Stimulated activated CD8-positive, alpha-beta memory T cell treated with anti-CD3 and anti-CD28 coated beads, Interleukin-15, amount 100 ng/mL, for 1 hour (primary cell): ENCODE data around the gene NEK11.
"Not testable (repeated sequence)": the region's sequence is repeated elsewhere in the genome, so short reads cannot be mapped to it uniquely, and the experiment has no call there.

Experiments used
- DNase-seq: peaks from one replicate; pipeline ENCODE4 v3.0.0-alpha.2; 2020; ENCODE audit warnings: low read depth

The NEK11 gene

DNA sequence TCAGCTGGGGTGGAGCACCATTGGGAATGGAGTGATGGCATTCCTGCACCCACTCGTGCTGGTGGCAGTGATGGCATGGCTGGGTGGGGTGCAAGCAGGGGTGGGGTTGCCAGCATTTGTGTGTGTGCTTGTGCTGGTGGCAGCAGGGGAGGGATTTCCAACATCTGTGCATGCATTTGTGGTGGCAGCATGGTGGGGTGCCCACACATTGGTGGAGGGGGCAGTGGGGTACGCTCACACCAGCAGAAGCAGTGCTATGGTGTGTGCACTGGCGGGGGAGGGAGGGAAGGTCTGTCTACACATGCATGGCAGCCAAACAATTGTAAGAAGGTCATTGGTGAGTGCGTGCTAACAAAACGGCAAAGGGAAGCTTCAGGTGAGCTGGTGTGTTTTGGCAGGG, 278.2 kb downstream of the NEK11 start:
- no peak for DNase-seq

DNA sequence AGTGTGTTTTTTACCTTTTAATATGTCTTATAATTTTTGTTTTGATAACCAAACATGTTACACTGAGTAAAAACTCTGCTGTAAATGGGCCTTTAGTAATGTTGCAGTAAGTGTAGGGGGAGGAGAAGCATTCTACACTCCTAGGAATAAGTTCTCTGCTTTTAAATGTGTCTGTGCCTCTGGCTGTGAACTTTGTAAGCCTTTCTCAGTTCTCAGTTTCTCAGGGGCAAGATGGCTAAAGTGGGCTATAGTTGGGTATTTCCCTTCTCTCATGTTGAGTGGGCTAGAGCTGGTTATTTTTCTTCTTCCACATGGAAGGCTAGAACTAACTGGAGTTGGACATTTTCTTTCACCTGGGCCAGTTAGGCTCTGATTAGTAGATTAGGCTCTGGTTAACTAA, 279.6 kb downstream of the NEK11 start:
- no peak for DNase-seq

DNA sequence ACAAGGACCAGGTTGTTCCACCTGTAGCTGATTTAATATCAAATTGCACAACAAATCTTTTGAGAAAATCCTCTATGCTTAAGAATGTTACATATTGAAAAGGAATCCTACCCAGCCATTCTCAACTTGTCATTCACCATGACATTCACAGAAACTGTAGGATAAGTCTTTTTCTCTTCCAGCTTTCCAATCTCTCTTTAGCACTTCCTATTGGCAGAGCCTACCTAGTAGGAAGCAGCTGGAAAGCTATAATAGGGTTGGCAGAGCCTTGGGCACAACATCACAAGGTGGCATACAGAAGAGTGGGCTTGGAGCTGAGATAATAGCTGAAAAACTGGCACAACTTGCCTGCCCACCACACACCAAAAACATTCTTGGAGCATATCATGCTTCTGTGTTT, 287.6 kb downstream of the NEK11 start:
- no peak for DNase-seq

DNA sequence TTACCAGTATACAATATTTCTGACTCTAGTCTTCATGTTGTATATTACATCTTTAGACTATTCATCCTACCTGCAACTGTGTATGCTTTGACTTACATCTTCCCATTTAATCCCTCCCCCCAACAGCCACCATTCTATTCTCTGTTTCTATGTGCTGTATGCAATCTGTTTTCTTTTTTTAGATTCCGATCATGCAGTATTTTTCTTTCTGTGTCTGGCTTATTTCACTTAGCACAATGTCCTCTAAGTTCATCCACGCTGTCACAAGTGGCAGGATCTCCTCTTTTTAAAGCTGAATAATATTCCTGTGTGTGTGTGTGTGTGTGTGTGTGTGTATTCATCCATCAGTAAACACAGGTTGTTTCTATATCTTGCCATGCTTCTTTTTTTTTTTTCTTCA, 288.5 kb downstream of the NEK11 start:
- no peak for DNase-seq

DNA sequence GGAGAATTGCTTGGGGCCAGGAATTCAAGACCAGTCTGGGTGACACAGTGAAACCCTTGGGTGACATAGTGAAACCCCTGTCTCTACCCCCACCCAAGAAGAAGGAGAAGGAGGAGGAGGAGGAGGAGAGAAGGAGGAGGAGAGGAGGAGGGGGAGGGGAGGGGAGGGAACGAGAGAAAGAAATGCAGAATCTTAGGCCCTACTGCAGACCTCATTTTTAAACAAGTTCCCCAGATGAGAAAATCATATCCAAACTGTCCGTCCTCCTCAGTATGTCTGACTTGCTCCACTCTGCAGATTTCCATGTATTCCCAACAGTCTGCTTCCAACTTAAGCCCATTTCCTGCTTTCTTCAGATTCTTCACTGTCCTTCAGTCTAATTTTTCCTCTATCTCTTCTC, 291.0 kb downstream of the NEK11 start:
- no peak for DNase-seq

DNA sequence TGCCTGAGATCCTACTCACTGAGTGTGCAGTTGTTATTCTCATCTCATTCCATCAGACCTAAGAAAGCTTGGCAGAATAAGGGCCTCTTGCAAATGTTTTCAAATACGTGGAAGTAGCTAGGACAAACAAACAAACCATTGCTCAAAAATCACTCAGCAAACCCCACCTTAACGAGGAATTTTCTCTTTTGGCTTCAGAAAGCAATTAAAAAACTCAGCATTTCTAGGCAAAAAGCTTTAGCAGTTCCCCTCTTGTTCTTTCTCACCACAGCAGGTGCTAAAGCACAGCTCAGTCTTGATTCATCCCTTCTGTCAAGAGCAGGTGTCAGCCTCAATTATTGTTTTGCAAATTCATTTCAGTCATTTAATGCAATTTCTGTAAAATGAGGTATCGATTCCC, 296.3 kb downstream of the NEK11 start:
- DNase-seq, result no peak

DNA sequence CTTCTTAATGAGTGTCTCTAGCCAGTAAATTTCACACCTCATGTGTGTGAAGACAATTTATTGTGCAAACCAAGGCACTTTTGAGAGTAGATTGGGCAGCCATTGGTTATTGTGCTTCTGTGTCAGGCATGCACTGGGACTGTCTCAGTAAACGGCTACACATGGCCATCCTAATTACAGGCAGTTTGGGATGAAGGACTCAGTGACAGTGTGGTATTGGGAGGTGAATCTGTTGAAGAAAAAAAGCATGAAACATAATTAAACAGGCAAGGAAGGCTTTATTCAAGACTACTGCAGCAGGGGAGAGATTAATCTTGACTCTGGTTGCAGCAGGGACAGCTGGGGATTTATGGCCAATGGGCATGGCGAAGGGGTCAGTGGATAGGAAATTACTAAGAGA, 297.1 kb downstream of the NEK11 start:
- no peak for DNase-seq

DNA sequence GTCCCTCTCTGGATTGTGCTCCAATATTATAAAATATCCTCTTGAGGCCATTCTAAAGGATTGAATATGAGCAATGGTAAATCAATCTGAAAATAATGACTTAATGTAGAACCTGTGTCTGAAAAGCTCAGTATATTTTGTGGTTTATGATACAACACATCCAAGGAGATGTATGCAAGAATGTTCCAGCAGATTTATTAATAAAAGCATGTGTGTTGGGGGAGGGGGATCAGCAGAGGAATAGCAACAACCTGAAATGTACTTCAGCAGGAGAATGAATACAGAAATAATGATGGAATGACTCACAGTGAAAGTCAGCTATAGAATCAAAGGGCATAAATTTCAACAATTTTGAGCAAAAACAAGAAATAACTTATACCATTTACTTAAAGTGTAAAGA, 298.2 kb downstream of the NEK11 start:
- DNase-seq, result no peak

DNA sequence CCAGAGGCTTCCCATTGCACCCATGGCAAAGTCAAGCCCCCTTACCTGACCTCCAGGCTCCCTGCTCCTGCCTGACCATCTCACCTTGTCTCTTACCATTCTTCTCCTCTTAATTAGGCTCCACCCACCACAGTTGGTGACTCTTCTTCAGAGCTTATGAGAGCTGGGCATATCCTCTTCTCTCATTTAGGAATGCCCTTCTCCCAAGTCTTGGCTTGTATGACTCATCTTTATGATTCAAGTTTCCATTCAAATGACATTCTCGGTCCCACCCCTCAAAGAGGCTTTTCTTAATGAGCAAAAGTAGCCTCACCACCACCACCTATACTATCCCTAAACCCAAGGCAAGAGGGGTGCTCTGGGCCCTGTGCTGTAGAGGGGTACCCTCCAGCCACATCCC, 299.6 kb downstream of the NEK11 start:
- DNase-seq, result no peak

DNA sequence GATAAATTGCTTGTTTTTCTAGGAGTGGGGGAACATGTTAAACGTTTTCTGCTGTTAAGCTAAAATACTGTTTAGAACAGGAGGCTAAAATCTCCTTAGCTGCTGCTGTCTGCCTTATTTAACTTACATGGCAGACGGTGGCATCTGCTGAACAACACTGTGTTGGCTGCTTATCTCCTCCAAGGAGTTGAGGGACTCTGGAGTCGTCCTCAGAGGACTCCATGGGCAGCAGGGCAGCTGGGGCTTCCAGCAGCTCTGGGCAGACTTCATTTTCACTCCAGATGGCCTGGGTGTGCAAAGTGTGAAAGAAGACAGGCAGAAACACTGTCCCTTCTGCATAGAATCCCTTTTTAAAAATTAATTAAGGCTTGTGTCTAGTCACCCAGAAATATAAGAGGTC, 302.0 kb downstream of the NEK11 start:
- no peak for DNase-seq

DNA sequence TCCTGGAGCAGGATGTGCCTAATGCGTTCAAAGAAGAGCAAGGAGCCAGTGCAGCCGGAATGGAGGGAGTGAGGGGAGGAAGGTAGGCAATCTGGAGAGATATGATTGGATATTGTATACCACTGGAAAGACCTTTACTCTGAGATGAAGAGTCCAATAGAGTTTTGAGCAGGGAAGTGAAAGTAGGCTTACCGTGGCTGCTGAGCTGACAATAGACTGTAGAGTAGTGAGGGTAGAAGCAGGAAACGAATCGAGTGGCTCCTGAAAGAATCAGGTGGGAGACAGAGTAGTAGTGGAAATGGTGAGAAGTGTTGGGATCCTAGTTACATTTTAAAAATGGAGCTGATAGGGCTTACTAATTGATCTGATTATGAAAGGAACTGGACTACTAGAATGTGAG, 303.1 kb downstream of the NEK11 start:
- DNase-seq, result no peak

DNA sequence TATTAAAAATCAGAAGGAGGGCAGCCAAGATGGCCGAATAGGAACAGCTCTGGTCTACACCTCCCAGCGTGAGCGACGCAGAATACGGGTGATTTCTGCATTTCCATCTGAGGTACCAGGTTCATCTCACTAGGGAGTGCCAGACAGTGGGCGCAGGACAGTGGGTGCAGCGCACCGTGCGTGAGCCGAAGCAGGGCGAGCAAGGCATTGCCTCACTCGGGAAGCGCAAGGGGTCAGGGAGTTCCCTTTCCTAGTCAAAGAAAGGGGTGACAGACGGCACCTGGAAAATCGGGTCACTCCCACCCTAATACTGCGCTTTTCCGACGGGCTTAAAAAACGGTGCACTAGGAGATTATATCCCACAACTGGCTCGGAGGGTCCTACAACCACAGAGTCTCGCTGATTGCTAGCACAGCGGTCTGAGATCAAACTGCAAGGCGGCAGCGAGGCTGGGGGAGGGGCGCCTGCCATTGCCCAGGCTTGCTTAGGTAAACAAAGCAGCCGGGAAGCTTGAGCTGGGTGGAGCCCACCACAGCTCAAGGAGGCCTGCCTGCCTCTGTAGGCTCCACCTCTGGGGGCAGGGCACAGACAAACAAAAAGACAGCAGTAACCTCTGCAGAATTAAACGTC, 304.9 kb downstream of the NEK11 start:
- DNase-seq, result not testable (repeated sequence)

DNA sequence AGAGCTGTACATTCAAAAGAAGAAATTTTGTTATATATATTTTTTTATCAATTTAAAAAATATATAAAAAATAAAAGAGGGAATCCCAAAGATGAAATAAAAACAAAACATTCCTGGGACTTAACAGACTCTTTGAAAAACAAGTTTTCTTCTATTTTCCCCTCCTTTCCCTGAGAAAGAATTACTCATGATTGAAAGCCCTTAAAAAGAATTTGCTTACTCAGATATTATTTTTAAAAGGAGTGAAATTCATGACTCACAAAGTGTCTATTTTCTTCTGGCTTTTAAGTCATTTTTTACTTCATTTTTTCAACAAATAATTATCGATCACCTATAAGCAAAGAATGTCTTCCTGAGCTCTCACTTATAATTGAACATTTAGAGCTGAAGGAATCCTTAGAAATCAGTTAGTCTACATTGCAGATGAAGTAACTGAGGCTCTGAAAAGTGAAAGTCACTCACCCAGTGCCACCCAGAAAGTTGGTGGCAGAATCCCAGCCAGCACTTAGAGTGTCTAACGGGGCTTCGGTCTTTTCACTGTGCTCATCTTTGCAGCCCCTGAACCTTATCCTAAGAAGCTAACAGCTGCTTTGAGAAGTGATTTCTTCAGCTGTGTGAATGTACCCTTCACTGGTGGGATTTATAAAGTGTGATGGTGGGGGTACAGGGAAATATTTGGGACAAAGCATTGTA, 312.4 kb downstream of the NEK11 start:
- DNase-seq, result no peak

DNA sequence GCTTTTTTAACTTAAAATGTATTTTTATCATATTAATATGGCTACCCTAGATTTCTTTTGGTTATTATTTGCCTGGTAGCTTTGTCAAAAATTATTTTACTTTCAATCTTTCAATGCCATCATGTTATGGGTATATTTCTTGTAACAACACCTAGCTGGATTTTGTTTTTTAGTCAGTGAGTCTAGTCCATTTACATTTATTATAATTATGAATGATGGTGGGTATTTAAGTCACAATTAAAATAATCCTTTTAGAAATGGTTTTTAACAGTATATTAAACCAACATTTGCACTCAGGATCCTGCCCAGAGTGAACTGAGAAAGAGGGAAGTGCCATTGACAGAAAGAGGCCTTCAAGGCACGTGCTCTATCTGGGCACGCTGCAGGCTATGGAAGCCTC, 315.1 kb downstream of the NEK11 start:
- DNase-seq, result no peak

DNA sequence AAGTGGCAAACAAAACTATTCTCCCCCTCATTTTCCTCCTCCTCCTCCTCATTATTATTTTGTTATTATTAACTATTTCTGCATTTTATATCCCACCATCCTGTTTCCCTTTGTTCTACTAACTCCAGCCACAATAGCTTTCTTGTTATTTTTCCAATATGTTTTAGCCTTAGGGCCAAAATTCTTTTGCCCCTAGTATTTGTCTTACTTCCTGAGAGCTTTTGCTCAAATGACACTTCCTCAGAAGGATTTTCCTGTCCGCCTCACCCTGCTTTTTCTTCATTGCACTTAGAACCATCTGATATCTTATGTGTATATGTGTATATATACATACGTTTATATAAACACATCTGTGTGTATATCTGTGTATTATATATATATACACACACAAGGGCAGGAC, 322.2 kb downstream of the NEK11 start:
- no peak for DNase-seq

DNA sequence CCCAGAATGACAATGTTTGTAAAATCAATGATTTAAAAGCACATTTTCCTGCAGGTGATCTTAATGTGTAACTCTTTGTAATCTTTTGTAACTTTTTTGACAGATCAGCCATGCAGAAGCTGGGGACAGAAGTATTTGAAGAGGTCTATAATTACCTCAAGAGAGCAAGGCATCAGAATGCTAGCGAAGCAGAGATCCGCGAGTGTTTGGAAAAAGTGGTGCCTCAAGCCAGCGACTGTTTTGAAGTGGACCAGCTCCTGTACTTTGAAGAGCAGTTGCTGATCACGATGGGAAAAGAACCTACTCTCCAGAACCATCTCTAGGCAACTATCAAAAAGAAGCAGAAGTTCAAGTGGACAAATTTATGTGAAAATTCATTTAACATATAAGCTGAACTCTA, 322.8 kb downstream of the NEK11 start:
- no peak for DNase-seq

DNA sequence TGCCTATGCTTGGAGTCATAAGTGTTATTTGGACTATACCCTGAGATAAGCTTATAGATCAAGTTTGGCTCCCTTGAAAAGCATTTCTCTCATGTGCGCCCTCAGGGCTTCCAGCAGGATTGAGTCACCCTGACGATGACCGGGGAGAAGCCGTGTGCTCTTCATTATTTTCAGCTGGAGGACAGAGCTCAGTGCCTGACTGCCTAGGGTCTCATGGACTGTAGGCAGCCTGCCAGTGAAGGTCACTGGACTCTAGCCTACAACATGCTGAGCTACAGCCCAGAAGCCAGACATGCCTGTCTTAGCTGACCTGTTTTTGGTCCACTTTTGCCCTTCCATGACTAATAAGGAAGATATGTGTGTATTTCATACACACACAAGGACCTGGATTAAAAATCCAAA, 323.3 kb downstream of the NEK11 start:
- no peak for DNase-seq

DNA sequence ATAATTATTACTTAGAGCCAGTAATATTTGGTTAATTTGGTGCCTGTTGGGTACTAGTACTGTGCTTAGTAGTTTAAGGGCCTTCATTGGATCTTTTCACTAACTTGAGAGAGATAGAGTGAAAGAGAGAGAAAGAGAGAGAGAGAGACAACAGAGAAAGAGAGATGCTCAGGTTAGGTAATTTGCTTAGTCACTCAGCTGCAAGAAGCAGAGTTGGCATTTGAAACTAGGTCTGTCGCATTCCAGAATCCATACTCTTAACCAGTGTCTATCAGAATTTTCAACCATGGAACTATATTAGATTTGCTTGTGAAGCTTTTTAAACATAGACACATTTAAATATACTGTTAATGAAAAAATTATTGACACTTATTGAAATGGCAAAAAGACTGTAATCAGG, 323.8 kb downstream of the NEK11 start:
- DNase-seq, result no peak

DNA sequence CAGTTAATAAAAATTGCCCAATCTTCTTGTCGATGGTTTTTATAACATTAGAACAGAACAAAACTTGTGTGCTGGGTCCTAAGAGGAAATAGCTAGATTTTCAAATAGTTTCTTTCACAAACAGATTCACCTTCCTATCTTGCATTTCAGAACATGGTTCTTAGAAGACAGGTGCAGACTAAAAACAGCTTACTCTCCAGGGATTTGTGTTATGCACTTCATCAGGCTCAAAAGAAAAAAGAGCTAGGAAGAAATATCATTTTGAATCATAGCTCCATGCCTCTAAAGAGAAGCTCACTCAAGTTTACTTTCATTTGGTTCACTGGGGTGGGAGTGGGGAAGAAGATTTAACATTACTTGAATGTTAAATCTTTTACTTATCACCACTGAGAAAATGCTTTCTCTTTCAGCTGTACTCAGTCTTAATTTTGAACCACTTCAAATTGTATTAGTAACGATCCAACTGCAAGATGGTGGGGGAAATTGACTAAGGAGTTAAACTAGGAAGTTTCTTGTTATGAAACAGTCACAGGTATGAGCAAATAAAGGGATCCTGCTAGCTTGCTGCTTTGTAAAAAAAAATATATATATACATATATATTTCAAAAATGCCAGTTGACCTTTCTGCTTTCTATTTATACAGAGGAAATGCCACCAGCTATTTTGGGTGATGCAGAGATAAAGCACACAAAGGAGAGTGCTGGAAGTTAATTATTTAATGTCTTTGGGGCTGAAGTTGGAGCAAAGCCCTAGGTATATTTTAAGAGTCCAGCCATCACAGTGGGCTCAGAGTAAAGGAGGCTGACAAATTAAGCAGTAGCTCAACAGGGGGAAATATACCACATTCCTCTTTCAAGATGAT, 326.6 kb downstream of the NEK11 start:
- no peak for DNase-seq

DNA sequence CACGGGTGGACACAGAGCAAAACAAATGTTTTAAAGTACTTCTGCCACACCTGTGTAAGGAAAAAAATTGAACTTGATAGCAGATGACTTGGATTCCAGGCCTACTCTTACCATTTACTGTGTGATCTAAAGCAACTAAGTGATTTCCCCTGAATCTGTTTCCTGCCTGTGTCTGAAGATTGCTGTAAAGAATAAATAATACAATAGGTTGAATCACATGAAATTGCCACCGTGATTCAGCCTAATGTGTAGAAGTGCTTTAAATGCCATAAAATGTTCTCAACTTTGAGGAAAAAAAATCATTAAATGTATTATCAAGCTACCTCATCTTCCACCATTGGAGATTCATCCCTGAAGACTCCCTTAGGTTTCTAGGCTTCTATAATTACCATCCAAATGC, 327.3 kb downstream of the NEK11 start:
- no peak for DNase-seq

DNA sequence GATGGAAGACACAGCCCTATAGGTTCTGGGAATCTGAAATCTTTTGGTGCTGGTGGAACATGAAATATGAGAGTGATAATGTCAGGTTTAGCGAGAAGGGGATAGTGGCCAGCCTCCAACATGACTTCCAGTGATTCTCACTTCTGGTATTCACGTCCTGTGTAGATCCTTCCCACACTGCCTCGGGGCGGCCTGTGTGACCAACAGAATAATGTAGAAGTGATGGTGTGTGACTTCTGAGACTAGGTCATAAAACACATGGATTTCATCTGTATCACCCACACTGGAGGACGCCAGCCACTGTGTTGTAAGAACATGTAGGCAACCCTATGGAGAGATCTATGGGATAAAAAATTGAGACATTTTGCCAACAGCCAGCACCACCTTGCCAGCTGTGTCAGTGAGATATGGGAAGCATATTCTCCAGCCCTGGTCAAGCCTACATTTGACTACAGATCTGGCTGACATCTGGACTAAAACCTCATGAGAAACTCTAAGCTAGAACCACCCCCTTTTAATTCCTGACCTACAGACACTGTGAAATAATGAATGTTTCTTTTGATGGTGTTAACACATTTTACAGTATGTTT, 329.4 kb downstream of the NEK11 start:
- no peak for DNase-seq

DNA sequence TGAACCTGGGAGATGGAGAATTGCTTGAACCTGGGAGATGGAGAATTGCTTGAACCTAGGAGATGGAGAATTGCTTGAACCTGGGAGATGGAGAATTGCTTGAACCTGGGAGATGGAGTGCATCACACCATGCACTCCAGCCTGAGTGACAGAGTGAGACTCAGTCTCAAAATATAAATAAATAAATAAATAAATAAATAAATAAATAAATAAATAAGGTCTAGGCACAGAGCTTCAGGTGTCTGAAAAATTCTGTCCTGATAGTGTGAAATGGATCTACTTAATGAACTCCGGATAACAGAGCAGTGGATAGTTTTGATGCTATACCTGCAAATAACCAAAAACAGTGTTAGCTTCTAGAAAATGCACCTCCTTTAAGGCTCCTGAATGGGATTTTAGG, 330.6 kb downstream of the NEK11 start:
- DNase-seq, result no peak

DNA sequence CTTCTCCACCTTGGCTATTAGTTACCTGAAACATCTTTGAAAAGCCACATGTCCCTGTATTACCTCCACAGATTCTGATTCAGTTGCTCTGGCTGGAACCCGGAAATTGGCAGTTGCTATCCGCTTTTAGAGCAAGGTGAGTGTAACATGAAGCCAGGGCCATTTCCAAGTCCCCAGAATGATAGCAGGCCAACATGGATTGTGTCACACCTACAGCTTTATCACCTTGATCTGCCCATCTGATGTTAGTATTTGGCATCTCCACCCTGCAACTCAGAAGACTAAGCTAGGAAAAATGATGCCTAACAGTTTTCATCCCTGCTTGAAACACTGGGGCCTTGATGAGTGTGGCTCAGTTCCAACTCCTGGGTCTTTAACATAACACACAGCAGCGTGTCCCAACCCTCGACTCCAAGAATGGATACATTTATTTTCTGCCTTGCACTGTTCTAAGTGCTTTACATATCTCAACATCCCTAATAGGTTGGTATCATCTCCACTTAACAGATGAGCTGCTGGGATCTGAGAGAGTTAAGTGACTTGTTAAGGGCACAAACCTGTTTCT, 333.6 kb downstream of the NEK11 start:
- no peak for DNase-seq
